ENCODE data around the gene PRKCH.

GRCh38 chr14:61455351-61455750 lies 134.0 kb downstream of the PRKCH start:
- TF ChIP-seq, protein P1, sequence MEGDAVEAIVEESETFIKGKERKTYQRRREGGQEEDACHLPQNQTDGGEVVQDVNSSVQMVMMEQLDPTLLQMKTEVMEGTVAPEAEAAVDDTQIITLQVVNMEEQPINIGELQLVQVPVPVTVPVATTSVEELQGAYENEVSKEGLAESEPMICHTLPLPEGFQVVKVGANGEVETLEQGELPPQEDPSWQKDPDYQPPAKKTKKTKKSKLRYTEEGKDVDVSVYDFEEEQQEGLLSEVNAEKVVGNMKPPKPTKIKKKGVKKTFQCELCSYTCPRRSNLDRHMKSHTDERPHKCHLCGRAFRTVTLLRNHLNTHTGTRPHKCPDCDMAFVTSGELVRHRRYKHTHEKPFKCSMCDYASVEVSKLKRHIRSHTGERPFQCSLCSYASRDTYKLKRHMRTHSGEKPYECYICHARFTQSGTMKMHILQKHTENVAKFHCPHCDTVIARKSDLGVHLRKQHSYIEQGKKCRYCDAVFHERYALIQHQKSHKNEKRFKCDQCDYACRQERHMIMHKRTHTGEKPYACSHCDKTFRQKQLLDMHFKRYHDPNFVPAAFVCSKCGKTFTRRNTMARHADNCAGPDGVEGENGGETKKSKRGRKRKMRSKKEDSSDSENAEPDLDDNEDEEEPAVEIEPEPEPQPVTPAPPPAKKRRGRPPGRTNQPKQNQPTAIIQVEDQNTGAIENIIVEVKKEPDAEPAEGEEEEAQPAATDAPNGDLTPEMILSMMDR (IDR thresholded peaks at IDR 0.05) = no peak
- TF ChIP-seq EP300 (IDR thresholded peaks at IDR 0.05) (no peak), POLR2AphosphoS5 (IDR thresholded peaks at IDR 0.05) (no peak), POLR2A (IDR thresholded peaks at IDR 0.05) (no peak)

Measured in sigmoid colon (tissue), 4 donors.